PC-9 (cell line): Measurements from ENCODE around the gene ARHGAP10. TPM values are rescaled to one million over a fixed set of nuclear protein-coding genes. Genes with fewer than 3 reads are reported as not detected.

Source experiments
- BruUV-seq: library from RNA; stranded (reverse); fragments of 400-500 nt; replicated peaks from 2 replicates; lab custom pipeline; 2021; lab: Mats Ljungman, UMichigan
- CTCF ChIA-PET: fragments of 300-600 bp; sonication (Branson Sonifier 250); formaldehyde crosslinking; loops from one replicate; lab custom pipeline; 2022; ENCODE audit warnings: antibody characterized with exemption; lab: Charles Lee
- POLR2A ChIA-PET: fragments of 300-600 bp; sonication (Branson Sonifier 250); formaldehyde crosslinking; loops from one replicate; lab custom pipeline; 2022; ENCODE audit warnings: antibody characterized with exemption; ENCODE audit not compliant: unreplicated experiment; lab: Charles Lee
- DNase-seq, 2 experiments: peaks; one replicate each; pipeline versions ENCODE4 v3.0.0 to v3.0.0-alpha.2; 2015 to 2022; ENCODE audit warnings: mixed read lengths in 1 of 2
- H2AFZ ChIP-seq: fragments of 200-600 bp; sonication (generic); 2 replicates; pipeline ENCODE4 v1.8.1; 2017; ENCODE audit warnings: antibody characterized with exemption
- H3F3A ChIP-seq: fragments of 200-600 bp; sonication (generic); 2 replicates; pipeline ENCODE4 v1.8.1; 2017; ENCODE audit warnings: antibody characterized with exemption, mild to moderate bottlenecking, low read depth; ENCODE audit not compliant: insufficient read depth
- H3K27ac ChIP-seq: fragments of 200-600 bp; sonication (generic); 2 replicates; pipeline ENCODE4 v1.6.1; 2016; ENCODE audit warnings: mixed run types
- H3K27me3 ChIP-seq: fragments of 200-600 bp; sonication (generic); 2 replicates; pipeline ENCODE4 v1.6.1; 2016; ENCODE audit warnings: low read depth, mixed run types; ENCODE audit not compliant: insufficient read depth
- H3K36me3 ChIP-seq: fragments of 200-600 bp; sonication (generic); 2 replicates; pipeline ENCODE4 v1.6.1; 2016; ENCODE audit warnings: low read depth, mixed run types
- H3K4me1 ChIP-seq: fragments of 200-600 bp; sonication (generic); replicated peaks from 2 replicates; pipeline ENCODE4 v1.6.1; 2016; ENCODE audit warnings: mixed run types; ENCODE audit not compliant: insufficient read depth
- H3K4me2 ChIP-seq: fragments of 200-600 bp; sonication (generic); 2 replicates; pipeline ENCODE4 v1.6.1; 2017; ENCODE audit warnings: mixed run types
- H3K4me3 ChIP-seq: fragments of 200-600 bp; sonication (generic); 2 replicates; pipeline ENCODE4 v1.6.1; 2016; ENCODE audit warnings: mixed run types
- H3K79me2 ChIP-seq: fragments of 200-600 bp; sonication (generic); 2 replicates; pipeline ENCODE4 v1.6.1; 2017; ENCODE audit warnings: low read depth, mixed run types
- H3K9me2 ChIP-seq: fragments of 200-600 bp; sonication (generic); 2 replicates; pipeline ENCODE4 v1.8.1; 2017; ENCODE audit warnings: mild to moderate bottlenecking; ENCODE audit not compliant: insufficient read depth
- H3K9me3 ChIP-seq: fragments of 200-600 bp; sonication (generic); 2 replicates; pipeline ENCODE4 v1.8.1; 2016; ENCODE audit warnings: low read depth; ENCODE audit not compliant: insufficient read depth
- H4K20me1 ChIP-seq: fragments of 200-600 bp; sonication (generic); 2 replicates; pipeline ENCODE4 v1.8.1; 2017; ENCODE audit not compliant: insufficient read depth
- CTCF ChIP-seq: fragments of 200-600 bp; sonication (generic); conservative IDR thresholded peaks from 2 replicates; pipeline ENCODE4 v1.6.1; 2017; ENCODE audit warnings: mixed run types, antibody characterized with exemption, mild to moderate bottlenecking, moderate library complexity
- EZH2 ChIP-seq: fragments of 200-600 bp; sonication (generic); IDR thresholded peaks from 2 replicates; pipeline ENCODE4 v1.8.0; 2017; ENCODE audit warnings: antibody characterized with exemption, low read depth
- intact Hi-C: fragments of 100-400 bp; cut with micrococcal nuclease; formaldehyde crosslinking; loops from one replicate; pipeline ENCODE4 v1.10.0; 2022; ENCODE audit not compliant: unreplicated experiment
- total RNA-seq: library from RNA; stranded (reverse); gene quantifications from 2 replicates; pipeline ENCODE4 v1.2.3, GENCODE V29; 2021

ARHGAP10 gene
- total RNA-seq, 1 experiment from 2014 or later: 27.5 TPM

DNA sequence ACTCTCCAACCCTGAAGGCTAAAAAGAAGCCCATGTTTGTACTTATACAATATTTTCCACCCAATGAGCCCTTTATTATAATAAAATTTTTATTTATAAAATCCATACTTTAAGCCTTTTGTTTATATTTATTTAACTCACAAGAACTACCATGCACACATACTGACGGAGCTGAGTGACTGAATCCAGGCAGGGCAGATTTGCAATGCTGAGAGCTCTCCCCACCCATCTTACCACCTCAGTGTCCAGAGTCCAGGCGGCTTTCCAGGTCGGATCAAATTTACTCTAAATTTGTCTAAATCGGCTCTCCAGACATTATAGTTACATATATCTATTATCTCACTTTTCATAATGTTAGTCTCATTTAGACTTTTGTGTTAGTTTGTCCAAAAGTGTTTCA is 74.1 kb downstream of the ARHGAP10 start:
- DNase-seq: no peak
- TF ChIP-seq CTCF: no peak
- TF ChIP-seq EZH2: no peak
- H3K36me3 ChIP-seq: no peaks in the 10 kb centered on the region
- POLR2A ChIA-PET: no interaction called here
- no peak overlapping the region for H3K4me2 ChIP-seq
- CTCF ChIA-PET: no interaction called here
- no peak overlapping the region for H2AFZ ChIP-seq
- peaks cover 7% of the 10 kb centered on the region; the same call in 1 of the 2 replicates for H3K4me1 ChIP-seq
- H3K79me2 ChIP-seq: peaks cover 31% of the 10 kb centered on the region
- H3F3A ChIP-seq: no peaks in the 10 kb centered on the region
- no peaks in the 10 kb centered on the region for H3K27me3 ChIP-seq
- H3K9me3 ChIP-seq: no peaks in the 10 kb centered on the region
- no peak overlapping the region for H3K27ac ChIP-seq
- intact Hi-C loops: no loop called here
- H3K9me2 ChIP-seq: no peaks in the 10 kb centered on the region
- no TSS peak for BruUV-seq
- H3K4me3 ChIP-seq: no peak overlapping the region
- no peaks in the 10 kb centered on the region for H4K20me1 ChIP-seq

DNA sequence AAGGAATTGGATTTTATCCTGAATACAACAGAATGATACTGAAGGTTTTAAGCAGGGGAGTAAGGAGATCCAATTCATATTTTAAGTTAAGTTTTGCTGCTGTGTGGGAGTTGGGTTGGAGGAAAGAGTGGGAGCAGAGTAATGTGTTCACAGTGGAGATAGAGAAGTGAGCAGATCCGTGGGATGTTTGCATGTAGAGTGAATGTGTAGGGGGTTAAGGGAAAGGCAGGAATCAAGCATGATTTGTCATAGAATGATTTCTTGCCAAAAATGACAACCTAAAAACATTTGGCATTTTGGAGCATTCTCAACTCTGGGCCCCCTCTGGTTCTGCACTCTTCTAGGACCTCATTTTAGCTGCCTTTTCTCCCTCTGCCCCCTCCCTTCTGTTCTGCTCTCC is 76.6 kb downstream of the ARHGAP10 start:
- no peak for TF ChIP-seq CTCF
- Histone ChIP-seq H3F3A (no peaks in the 10 kb centered on the region), H3K4me3 (no peak overlapping the region), H3K27ac (no peak overlapping the region), H4K20me1 (no peaks in the 10 kb centered on the region), H3K36me3 (no peaks in the 10 kb centered on the region), H3K27me3 (no peaks in the 10 kb centered on the region), H3K9me3 (no peaks in the 10 kb centered on the region), H3K4me2 (no peak overlapping the region), H2AFZ (no peak overlapping the region), H3K9me2 (no peaks in the 10 kb centered on the region), H3K79me2 (peaks cover 21% of the 10 kb centered on the region), H3K4me1 (peaks cover 7% of the 10 kb centered on the region; the same call in 1 of the 2 replicates)
- no peak for DNase-seq
- ChIA-PET CTCF (no interaction called here), POLR2A (no interaction called here)
- no TSS peak for BruUV-seq
- intact Hi-C loops: no loop called here

DNA sequence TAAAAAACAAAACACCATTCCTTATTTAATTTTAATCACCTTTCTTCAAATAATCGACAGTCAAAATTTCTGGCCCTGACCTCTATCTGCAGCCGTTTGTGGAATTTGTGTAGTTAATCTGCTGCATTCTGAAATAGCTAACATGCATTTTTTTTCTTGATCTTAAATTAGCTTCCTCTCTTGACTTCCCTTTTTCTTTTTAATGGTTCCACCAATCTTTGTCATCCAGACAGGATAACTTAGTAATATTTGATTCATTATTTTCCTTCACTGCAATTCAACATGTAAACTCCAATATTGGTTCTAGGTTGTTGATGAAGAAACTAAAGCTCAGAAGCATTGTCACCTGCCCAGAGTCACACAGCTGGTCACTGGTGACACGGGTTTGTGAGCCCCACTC is 77.3 kb downstream of the ARHGAP10 start:
- no peaks in the 10 kb centered on the region for H3K9me3 ChIP-seq
- no peak overlapping the region for H3K4me2 ChIP-seq
- ChIA-PET CTCF (no interaction called here), POLR2A (no interaction called here)
- H4K20me1 ChIP-seq: no peaks in the 10 kb centered on the region
- no peaks in the 10 kb centered on the region for H3F3A ChIP-seq
- no TSS peak for BruUV-seq
- TF ChIP-seq CTCF (no peak), EZH2 (no peak)
- no peaks in the 10 kb centered on the region for H3K27me3 ChIP-seq
- no peaks in the 10 kb centered on the region for H3K36me3 ChIP-seq
- no peak overlapping the region for H2AFZ ChIP-seq
- H3K4me1 ChIP-seq: peaks cover 5% of the 10 kb centered on the region; the same call in 1 of the 2 replicates
- DNase-seq: no peak
- H3K27ac ChIP-seq: no peak overlapping the region
- intact Hi-C loops: no loop called here
- H3K79me2 ChIP-seq: peaks cover 16% of the 10 kb centered on the region; the same call in 1 of the 2 replicates
- no peak overlapping the region for H3K4me3 ChIP-seq
- no peaks in the 10 kb centered on the region for H3K9me2 ChIP-seq
